Uterus (tissue), 4 donors: ENCODE measurements around the gene ZBTB46. TPM values are rescaled to one million over a fixed set of nuclear protein-coding genes. Genes with fewer than 3 reads are reported as not detected.

Source experiments
- DNase-seq, 2 donors: peaks; one replicate each; pipeline ENCODE4 v3.0.0-alpha.2; 2019 to 2020
- H3K27ac ChIP-seq, 2 donors: fragments of 200-600 bp; sonication (generic); 1 replicate in 1 of 2; 2 replicates in 1 of 2; pipeline ENCODE4 v1.5.1; 2016 to 2018
- H3K27me3 ChIP-seq, 2 donors: fragments of 200-600 bp; sonication (generic); one replicate each; pipeline ENCODE4 v1.5.1; 2018 to 2019; ENCODE audit warnings: control low read depth in 1 of 2
- H3K36me3 ChIP-seq, 2 donors: fragments of 200-600 bp; sonication (generic); one replicate each; pipeline ENCODE4 v1.5.1; 2019; ENCODE audit warnings: control low read depth in 1 of 2
- H3K4me1 ChIP-seq, 2 donors: fragments of 200-600 bp; sonication (generic); one replicate each; pipeline ENCODE4 v1.5.1; 2018 to 2019; ENCODE audit warnings: control low read depth in 1 of 2
- H3K4me3 ChIP-seq, 2 donors: fragments of 200-600 bp; sonication (generic); 1 replicate in 1 of 2; 2 replicates in 1 of 2; pipeline ENCODE4 v1.5.1; 2018 to 2019; ENCODE audit warnings: mild to moderate bottlenecking in 1 of 2
- H3K9me3 ChIP-seq, 2 donors: fragments of 200-600 bp; sonication (generic); one replicate each; pipeline ENCODE4 v1.5.1; 2019; ENCODE audit warnings: control low read depth in 1 of 2
- POLR2A ChIP-seq, 2 donors: fragments of 450-650 bp; IDR thresholded peaks; one replicate each; pipeline ENCODE4 v1.6.1; 2016; ENCODE audit warnings: antibody characterized with exemption in 2 of 2, mild to moderate bottlenecking in 1 of 2, moderate library complexity in 1 of 2
- intact Hi-C: fragments of 100-400 bp; cut with DNase I; formaldehyde crosslinking; loops from one replicate; pipeline ENCODE4 v1.15.1; 2023; ENCODE audit warnings: low total_unique reads
- total RNA-seq, 4 donors: library from RNA; depleted of rRNA in 3 of 4; stranded (reverse); fragments of >200 nt in 3 of 4; gene quantifications; one replicate each; pipeline versions ENCODE4 v1.1.0 to v1.2.4, GENCODE V29; 2014 to 2023
- TF ChIP-seq, protein P1 (sequence below), 4 experiments: fragments of 200-600 bp in 2 of 4; fragments of 450-650 bp in 2 of 4; sonication (generic) in 2 of 4; IDR thresholded peaks; one replicate each; pipeline ENCODE4 v1.5.1; 2016 to 2019; ENCODE audit warnings: antibody characterized with exemption in 4 of 4, mild to moderate bottlenecking in 2 of 4, moderate library complexity in 1 of 4
- donor health status: DM: yes; HTN: yes; CAD: no.

Gene ZBTB46
- total RNA-seq, 4 donors from 2014 or later, result 5.0 to 62.8 (median 38.8) TPM

DNA sequence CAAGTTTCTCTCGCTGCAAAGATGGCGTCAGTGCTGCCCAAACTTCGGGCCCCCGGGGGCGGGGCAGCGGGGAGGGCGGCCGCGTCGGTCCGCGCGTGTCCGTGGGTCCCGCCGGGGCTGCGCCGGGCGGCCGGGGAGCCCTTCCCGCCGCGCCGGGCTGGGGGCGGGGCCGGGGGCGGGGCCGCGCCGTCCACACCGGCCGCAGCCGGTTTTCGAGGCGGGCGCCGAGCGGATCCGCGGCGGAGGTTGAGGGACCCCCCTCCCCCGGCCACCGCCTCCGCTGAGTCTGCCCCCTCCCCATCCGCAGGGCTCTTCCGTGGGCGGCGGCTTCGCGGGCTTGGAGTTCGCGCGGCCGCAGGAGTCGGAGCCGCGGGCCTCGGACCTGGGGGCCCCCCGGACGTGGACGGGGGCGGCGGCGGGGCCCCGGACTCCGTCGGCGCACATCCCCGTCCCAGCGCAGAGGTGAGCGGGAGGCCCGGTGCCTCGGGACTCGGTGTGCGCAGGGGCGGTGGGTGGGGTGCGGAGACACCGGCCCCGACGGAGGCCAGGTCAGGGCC, 90.9 kb downstream of the ZBTB46 start:
- Histone ChIP-seq H3K4me1 (peaks cover 0 to 30% of the 10 kb centered on the region in 2 donors), H3K9me3 (no peaks in the 10 kb centered on the region), H3K27ac (peak overlapping the region; percentile 88 to 92), H3K4me3 (peak overlapping the region; percentile 55 to 77), H3K36me3 (no peaks in the 10 kb centered on the region), H3K27me3 (no peaks in the 10 kb centered on the region)
- intact Hi-C loops, result no loop called here
- DNase-seq, result peak; percentile 43 to 75
- TF ChIP-seq, protein P1, sequence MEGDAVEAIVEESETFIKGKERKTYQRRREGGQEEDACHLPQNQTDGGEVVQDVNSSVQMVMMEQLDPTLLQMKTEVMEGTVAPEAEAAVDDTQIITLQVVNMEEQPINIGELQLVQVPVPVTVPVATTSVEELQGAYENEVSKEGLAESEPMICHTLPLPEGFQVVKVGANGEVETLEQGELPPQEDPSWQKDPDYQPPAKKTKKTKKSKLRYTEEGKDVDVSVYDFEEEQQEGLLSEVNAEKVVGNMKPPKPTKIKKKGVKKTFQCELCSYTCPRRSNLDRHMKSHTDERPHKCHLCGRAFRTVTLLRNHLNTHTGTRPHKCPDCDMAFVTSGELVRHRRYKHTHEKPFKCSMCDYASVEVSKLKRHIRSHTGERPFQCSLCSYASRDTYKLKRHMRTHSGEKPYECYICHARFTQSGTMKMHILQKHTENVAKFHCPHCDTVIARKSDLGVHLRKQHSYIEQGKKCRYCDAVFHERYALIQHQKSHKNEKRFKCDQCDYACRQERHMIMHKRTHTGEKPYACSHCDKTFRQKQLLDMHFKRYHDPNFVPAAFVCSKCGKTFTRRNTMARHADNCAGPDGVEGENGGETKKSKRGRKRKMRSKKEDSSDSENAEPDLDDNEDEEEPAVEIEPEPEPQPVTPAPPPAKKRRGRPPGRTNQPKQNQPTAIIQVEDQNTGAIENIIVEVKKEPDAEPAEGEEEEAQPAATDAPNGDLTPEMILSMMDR (IDR thresholded peaks at IDR 0.05), result no peak
- no peak for TF ChIP-seq POLR2A (IDR thresholded peaks at IDR 0.05)

DNA sequence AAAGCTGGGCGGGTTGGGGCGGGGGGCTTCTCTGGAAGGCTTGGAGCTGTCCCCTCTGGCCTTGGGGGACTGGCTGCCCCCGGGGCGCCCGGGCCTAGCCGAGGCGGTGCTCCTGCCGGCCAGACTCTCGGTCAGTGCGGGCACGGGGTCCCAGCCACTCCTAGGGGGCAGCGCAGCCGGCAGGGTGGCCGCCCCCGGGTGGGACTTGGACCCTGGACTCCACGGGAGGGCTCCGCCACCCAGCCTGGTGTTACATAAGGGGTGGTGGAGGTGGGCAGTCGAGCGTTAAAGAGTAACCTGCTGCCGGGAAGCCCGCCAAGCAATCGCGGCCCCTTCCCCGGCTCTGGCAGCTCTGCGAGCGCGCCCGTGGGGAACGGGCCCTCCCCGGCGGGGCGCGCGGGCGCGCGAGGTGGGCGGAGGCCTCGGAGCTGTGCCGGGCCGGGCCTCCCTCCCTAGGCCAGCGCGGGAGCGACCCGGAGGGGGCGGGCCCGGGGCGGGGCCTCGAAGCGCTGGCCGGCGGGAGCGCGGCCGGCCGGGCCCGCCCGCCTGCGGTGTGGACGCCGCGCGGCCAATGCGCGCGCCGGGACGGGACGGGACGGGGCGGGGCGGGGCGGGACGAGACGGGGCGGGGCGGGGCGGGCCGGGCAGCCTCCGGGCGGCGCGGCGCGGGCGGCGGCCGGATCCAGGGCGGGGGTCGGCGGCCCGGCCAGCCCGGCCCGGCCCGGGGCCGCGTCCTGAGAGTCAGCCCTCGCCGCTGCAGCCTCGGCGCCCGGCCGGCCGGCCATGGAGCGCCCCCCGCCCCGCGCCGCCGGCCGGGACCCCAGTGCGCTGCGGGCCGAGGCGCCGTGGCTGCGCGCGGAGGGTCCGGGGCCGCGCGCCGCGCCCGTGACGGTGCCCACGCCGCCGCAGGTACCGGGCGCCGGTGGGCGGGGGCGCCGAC, 91.7 kb downstream of the ZBTB46 start, which contains the start of gene SLC2A4RG:
Gene SLC2A4RG, plus strand, starts transcription at position 647 of the 940 bp plus-strand sequence. Its CDS starts 137 bp downstream, at position 784.
- H3K27me3 ChIP-seq, result no peaks in the 10 kb centered on the region
- H3K36me3 ChIP-seq, result no peaks in the 10 kb centered on the region
- H3K9me3 ChIP-seq, result no peaks in the 10 kb centered on the region
- H3K4me3 ChIP-seq, result peak within 1 kb of the TSS; percentile 55 to 77
- peak within 1 kb of the TSS; percentile 88 to 94 for H3K27ac ChIP-seq
- intact Hi-C loops, result no loop called here
- peak; percentile 72 to 85 for DNase-seq
- TF ChIP-seq, protein P1 (IDR thresholded peaks at IDR 0.05), result no peak
- TF ChIP-seq POLR2A (IDR thresholded peaks at IDR 0.05), result no peak
- peaks cover 0 to 30% of the 10 kb centered on the region in 2 donors for H3K4me1 ChIP-seq

DNA sequence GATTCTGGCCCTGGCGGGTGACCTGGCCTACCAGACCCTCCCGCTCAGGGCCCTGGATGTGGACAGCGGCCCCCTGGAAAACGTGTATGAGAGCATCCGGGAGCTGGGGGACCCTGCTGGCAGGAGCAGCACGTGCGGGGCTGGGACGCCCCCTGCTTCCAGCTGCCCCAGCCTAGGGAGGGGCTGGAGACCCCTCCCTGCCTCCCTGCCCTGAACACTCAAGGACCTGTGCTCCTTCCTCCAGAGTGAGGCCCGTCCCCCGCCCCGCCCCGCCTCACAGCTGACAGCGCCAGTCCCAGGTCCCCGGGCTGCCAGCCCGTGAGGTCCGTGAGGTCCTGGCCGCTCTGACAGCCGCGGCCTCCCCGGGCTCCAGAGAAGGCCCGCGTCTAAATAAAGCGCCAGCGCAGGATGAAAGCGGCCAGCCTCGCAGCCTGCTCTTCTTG, 92.4 kb downstream of the ZBTB46 start:
- H3K36me3 ChIP-seq, result no peaks in the 10 kb centered on the region

DNA sequence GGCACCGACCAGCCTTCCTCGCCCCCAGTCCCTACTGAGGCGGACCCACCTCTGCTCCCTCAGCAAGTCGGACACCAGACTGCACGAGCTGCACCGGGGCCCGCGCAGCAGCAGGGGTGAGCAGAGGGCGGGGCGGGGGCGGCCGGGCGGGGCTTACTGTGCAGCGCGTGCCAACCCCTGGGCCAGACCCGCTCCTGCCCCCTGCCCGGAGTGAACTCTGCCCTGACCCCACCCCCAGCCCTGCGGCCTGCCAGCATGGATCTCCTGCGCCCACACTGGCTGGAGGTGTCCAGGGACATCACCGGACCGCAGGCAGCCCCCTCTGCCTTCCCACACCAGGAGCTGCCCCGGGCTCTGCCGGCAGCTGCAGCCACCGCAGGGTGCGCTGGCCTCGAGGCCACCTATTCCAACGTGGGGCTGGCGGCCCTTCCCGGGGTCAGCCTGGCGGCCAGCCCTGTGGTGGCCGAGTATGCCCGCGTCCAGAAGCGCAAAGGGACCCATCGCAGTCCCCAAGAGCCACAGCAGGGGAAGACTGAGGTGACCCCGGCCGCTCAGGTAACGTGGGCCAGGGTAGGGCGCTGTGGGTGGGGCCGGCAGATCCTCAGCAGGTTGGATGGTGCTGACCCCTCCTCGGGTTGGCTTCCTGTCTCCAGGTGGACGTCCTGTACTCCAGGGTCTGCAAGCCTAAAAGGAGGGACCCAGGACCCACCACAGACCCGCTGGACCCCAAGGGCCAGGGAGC, 92.9 kb downstream of the ZBTB46 start:
- no peaks in the 10 kb centered on the region for H3K9me3 ChIP-seq
- H3K4me1 ChIP-seq, result peaks cover 0 to 30% of the 10 kb centered on the region in 2 donors
- intact Hi-C loops, result no loop called here
- peak in 1 of 2 donors; percentile 35 for DNase-seq
- H3K27ac ChIP-seq, result peak overlapping the region in 1 of 2 donors; percentile 94
- TF ChIP-seq POLR2A (IDR thresholded peaks at IDR 0.05), result no peak
- TF ChIP-seq, protein P1 (IDR thresholded peaks at IDR 0.05), result no peak
- H3K4me3 ChIP-seq, result no peak overlapping the region
- H3K27me3 ChIP-seq, result no peaks in the 10 kb centered on the region
- H3K36me3 ChIP-seq, result no peaks in the 10 kb centered on the region

More for the DNA sequence above, 92.4 kb downstream of the ZBTB46 start:
- H3K4me3 ChIP-seq, result peak overlapping the region; percentile 30 to 47
- intact Hi-C loops, result no loop called here
- peaks cover 0 to 30% of the 10 kb centered on the region in 2 donors for H3K4me1 ChIP-seq
- TF ChIP-seq POLR2A (IDR thresholded peaks at IDR 0.05), result no peak
- TF ChIP-seq, protein P1 (IDR thresholded peaks at IDR 0.05), result no peak
- peak overlapping the region; percentile 84 to 94 for H3K27ac ChIP-seq
- H3K9me3 ChIP-seq, result no peaks in the 10 kb centered on the region
- peak; percentile 57 to 68 for DNase-seq
- no peaks in the 10 kb centered on the region for H3K27me3 ChIP-seq
